Astrocyte (in vitro differentiated cells and primary cell): Measurements from ENCODE around the gene MED28. TPM values are rescaled to one million over a fixed set of nuclear protein-coding genes. Genes with fewer than 3 reads are reported as not detected.

Experiments used
- DNase-seq: peaks from one replicate; pipeline ENCODE4 v3.0.0-alpha.2; 2010; ENCODE audit warnings: low read depth
- FAIRE-seq: peaks from 2 replicates; lab custom pipeline; 2011; peaks lifted over from hg19 to GRCh38; lab: Jason Lieb, UNC
- H2AFZ ChIP-seq: 2 replicates; pipeline ENCODE4 v1.6.0; 2012; ENCODE audit warnings: low read depth, low read length, inconsistent platforms
- H3K27ac ChIP-seq: 2 replicates; pipeline ENCODE4 v1.5.1; 2011; ENCODE audit warnings: low read depth, low read length, inconsistent platforms
- H3K27me3 ChIP-seq: 2 replicates; pipeline ENCODE4 v1.6.0; 2011; ENCODE audit warnings: low read length, inconsistent platforms; ENCODE audit not compliant: insufficient read depth
- H3K36me3 ChIP-seq: 2 replicates; pipeline ENCODE4 v1.5.1; 2011; ENCODE audit warnings: low read length, inconsistent platforms; ENCODE audit not compliant: insufficient read depth
- H3K4me1 ChIP-seq: 2 replicates; pipeline ENCODE4 v1.5.1; 2011; ENCODE audit warnings: low read length, inconsistent platforms; ENCODE audit not compliant: insufficient read depth
- H3K4me2 ChIP-seq: 2 replicates; pipeline ENCODE4 v1.6.0; 2012; ENCODE audit warnings: low read length, inconsistent platforms
- H3K4me3 ChIP-seq: 2 replicates; pipeline ENCODE4 v1.5.1; 2011; ENCODE audit warnings: low read depth, mild to moderate bottlenecking, low read length, inconsistent platforms; ENCODE audit not compliant: insufficient read depth
- H3K79me2 ChIP-seq: 2 replicates; pipeline ENCODE4 v1.6.0; 2012; ENCODE audit warnings: mild to moderate bottlenecking, low read length, inconsistent platforms; ENCODE audit not compliant: insufficient read depth
- H3K9ac ChIP-seq: 2 replicates; pipeline ENCODE4 v1.6.0; 2012; ENCODE audit warnings: mild to moderate bottlenecking, low read length, inconsistent platforms
- H3K9me3 ChIP-seq: 2 replicates; pipeline ENCODE4 v1.5.1; 2012; ENCODE audit warnings: low read depth, mild to moderate bottlenecking, low read length, inconsistent platforms; ENCODE audit not compliant: insufficient read depth
- H4K20me1 ChIP-seq: 2 replicates; pipeline ENCODE4 v1.6.0; 2012; ENCODE audit warnings: low read length, inconsistent platforms; ENCODE audit not compliant: insufficient read depth
- H3K27ac Mint-ChIP-seq: one replicate; pipeline ENCODE4 v1.8.0; 2021; ENCODE audit warnings: mild to moderate bottlenecking, mixed read lengths; ENCODE audit not compliant: unreplicated experiment
- H3K27me3 Mint-ChIP-seq: one replicate; pipeline ENCODE4 v1.8.0; 2021; ENCODE audit warnings: low read depth, mixed read lengths; ENCODE audit not compliant: unreplicated experiment
- H3K36me3 Mint-ChIP-seq: one replicate; pipeline ENCODE4 v1.8.0; 2021; ENCODE audit warnings: low read depth, mixed read lengths; ENCODE audit not compliant: unreplicated experiment
- H3K4me1 Mint-ChIP-seq: one replicate; pipeline ENCODE4 v1.8.0; 2021; ENCODE audit warnings: low read depth, mixed read lengths; ENCODE audit not compliant: unreplicated experiment
- H3K4me3 Mint-ChIP-seq: one replicate; pipeline ENCODE4 v1.8.0; 2021; ENCODE audit warnings: mild to moderate bottlenecking, moderate library complexity, mixed read lengths; ENCODE audit not compliant: unreplicated experiment
- H3K9me3 Mint-ChIP-seq: one replicate; pipeline ENCODE4 v1.8.0; 2021; ENCODE audit warnings: mild to moderate bottlenecking, mixed read lengths; ENCODE audit not compliant: unreplicated experiment
- CTCF ChIP-seq: IDR thresholded peaks from 2 replicates; pipeline ENCODE4 v1.5.1; 2011; ENCODE audit warnings: low read depth, mild to moderate bottlenecking, inconsistent platforms, low read length, moderate library complexity; ENCODE audit not compliant: insufficient read depth
- EZH2 ChIP-seq: IDR thresholded peaks from 2 replicates; pipeline ENCODE4 v1.6.1; 2012; ENCODE audit warnings: mild to moderate bottlenecking, low read length, inconsistent platforms; ENCODE audit not compliant: insufficient read depth
- total RNA-seq: library from RNA; stranded (reverse); gene quantifications from 2 replicates; pipeline ENCODE4 v1.2.1, GENCODE V29; 2021

The MED28 gene
- total RNA-seq, 1 donor from 2014 or later, result 42.6 TPM

- H3K9me3 Mint-ChIP-seq, result peaks cover 11% of the 10 kb centered on the region
- H3K4me3 Mint-ChIP-seq, result no peak overlapping the region
- DNase-seq (no peak), FAIRE-seq (no peak)
- H3K4me1 ChIP-seq, result no peaks in the 10 kb centered on the region
- no peak overlapping the region for H3K4me2 ChIP-seq
- H3K27me3 Mint-ChIP-seq, result no peaks in the 10 kb centered on the region
- H3K4me3 ChIP-seq, result no peak overlapping the region
- H2AFZ ChIP-seq, result no peak overlapping the region
- no peaks in the 10 kb centered on the region for H3K27me3 ChIP-seq
- no peaks in the 10 kb centered on the region for H3K9me3 ChIP-seq
- H3K79me2 ChIP-seq, result no peaks in the 10 kb centered on the region
- no peak overlapping the region for H3K27ac Mint-ChIP-seq
- no peaks in the 10 kb centered on the region for H4K20me1 ChIP-seq
- no peaks in the 10 kb centered on the region for H3K36me3 ChIP-seq
- TF ChIP-seq CTCF, result no peak
- no peak for TF ChIP-seq EZH2
- peaks cover 7% of the 10 kb centered on the region for H3K36me3 Mint-ChIP-seq
- no peaks in the 10 kb centered on the region for H3K4me1 Mint-ChIP-seq
- no peak overlapping the region for H3K9ac ChIP-seq
- no peak overlapping the region for H3K27ac ChIP-seq
Observed at GRCh38 chr4:17647176-17647806, 32.9 kb downstream of the MED28 start.

GRCh38 chr4:17647927-17648326, 33.5 kb downstream of the MED28 start:
- H3K27ac Mint-ChIP-seq, result no peak overlapping the region
- Histone ChIP-seq H2AFZ (no peak overlapping the region), H3K79me2 (no peaks in the 10 kb centered on the region), H3K4me1 (no peaks in the 10 kb centered on the region), H3K27ac (no peak overlapping the region), H3K4me2 (no peak overlapping the region), H3K9me3 (no peaks in the 10 kb centered on the region), H3K9ac (no peak overlapping the region), H3K4me3 (no peak overlapping the region), H3K27me3 (no peaks in the 10 kb centered on the region), H4K20me1 (no peaks in the 10 kb centered on the region), H3K36me3 (no peaks in the 10 kb centered on the region)
- DNase-seq (no peak), FAIRE-seq (no peak)
- H3K27me3 Mint-ChIP-seq, result no peaks in the 10 kb centered on the region
- no peaks in the 10 kb centered on the region for H3K4me1 Mint-ChIP-seq
- H3K36me3 Mint-ChIP-seq, result peaks cover 1% of the 10 kb centered on the region
- peaks cover 6% of the 10 kb centered on the region for H3K9me3 Mint-ChIP-seq
- TF ChIP-seq CTCF (no peak), EZH2 (no peak)
- no peak overlapping the region for H3K4me3 Mint-ChIP-seq

GRCh38 chr4:17650406-17650805, 36.0 kb downstream of the MED28 start:
- DNase-seq, result no peak
- no peak for FAIRE-seq
- H3K27me3 Mint-ChIP-seq, result peaks cover 7% of the 10 kb centered on the region
- H3K4me2 ChIP-seq, result no peak overlapping the region
- H3K27ac Mint-ChIP-seq, result no peak overlapping the region
- no peaks in the 10 kb centered on the region for H3K36me3 ChIP-seq
- no peaks in the 10 kb centered on the region for H3K4me1 ChIP-seq
- no peak for TF ChIP-seq EZH2
- no peak for TF ChIP-seq CTCF
- no peaks in the 10 kb centered on the region for H3K79me2 ChIP-seq
- H2AFZ ChIP-seq, result no peak overlapping the region
- H3K27ac ChIP-seq, result no peak overlapping the region
- H3K9ac ChIP-seq, result no peak overlapping the region
- no peaks in the 10 kb centered on the region for H3K4me1 Mint-ChIP-seq
- H3K4me3 ChIP-seq, result no peak overlapping the region
- no peaks in the 10 kb centered on the region for H3K9me3 Mint-ChIP-seq
- no peak overlapping the region for H3K4me3 Mint-ChIP-seq
- H4K20me1 ChIP-seq, result no peaks in the 10 kb centered on the region
- H3K9me3 ChIP-seq, result no peaks in the 10 kb centered on the region
- no peaks in the 10 kb centered on the region for H3K27me3 ChIP-seq
- no peaks in the 10 kb centered on the region for H3K36me3 Mint-ChIP-seq
